Activated CD4-positive, alpha-beta T cell treated with anti-CD3 and anti-CD28 coated beads for 36 hours (primary cell): Measurements from ENCODE around the gene IYD. TPM values are rescaled to one million over a fixed set of nuclear protein-coding genes. Genes with fewer than 3 reads are reported as not detected.

Source experiments
- ATAC-seq: fragments of 200-7000 bp; cut with Tn5 transposase; one replicate; pipeline ENCODE4 v1.10.0; 2021; ENCODE audit warnings: mild to moderate bottlenecking, moderate library complexity
- CTCF ChIA-PET: fragments of 350-600 bp; sonication (Branson Sonifier 250); formaldehyde crosslinking; loops from one replicate; lab custom pipeline; 2021; ENCODE audit warnings: antibody characterized with exemption; lab: Charles Lee
- POLR2A ChIA-PET: fragments of 350-600 bp; sonication (Branson Sonifier 250); formaldehyde crosslinking; loops from one replicate; lab custom pipeline; 2021; ENCODE audit warnings: antibody characterized with exemption, inconsistent platforms; lab: Charles Lee
- DNase-seq: peaks from one replicate; pipeline ENCODE4 v3.0.0-alpha.2; 2020
- H3K27ac Mint-ChIP-seq: one replicate; pipeline ENCODE4 v1.8.0; 2021; ENCODE audit warnings: mixed read lengths
- H3K27me3 Mint-ChIP-seq: one replicate; pipeline ENCODE4 v1.8.0; 2021; ENCODE audit warnings: mixed read lengths
- H3K36me3 Mint-ChIP-seq: one replicate; pipeline ENCODE4 v1.8.0; 2021; ENCODE audit warnings: low read depth, mixed read lengths
- H3K4me1 Mint-ChIP-seq: one replicate; pipeline ENCODE4 v1.8.0; 2021; ENCODE audit warnings: mixed read lengths
- H3K4me3 Mint-ChIP-seq: one replicate; pipeline ENCODE4 v1.8.0; 2021; ENCODE audit warnings: mild to moderate bottlenecking, moderate library complexity, mixed read lengths
- H3K9me3 Mint-ChIP-seq: one replicate; pipeline ENCODE4 v1.8.0; 2021; ENCODE audit warnings: low read depth, mixed read lengths
- intact Hi-C, 2 experiments: fragments of 100-400 bp; cut with DNase I in 1 of 2; cut with micrococcal nuclease in 1 of 2; formaldehyde crosslinking; loops; one replicate each; pipeline versions ENCODE4 v1.14.2 to v1.15.1; 2022 to 2024; cut with DNase I, micrococcal nuclease
- total RNA-seq, 2 experiments: library from RNA; stranded (reverse); gene quantifications; one replicate each; pipeline ENCODE4 v1.2.3, GENCODE V29; 2021

Gene IYD
- total RNA-seq, 2 experiments from 2014 or later: not detected

- no peak overlapping the region for H3K27ac Mint-ChIP-seq
- no peaks in the 10 kb centered on the region for H3K9me3 Mint-ChIP-seq
- no peaks in the 10 kb centered on the region for H3K4me1 Mint-ChIP-seq
- ChIA-PET CTCF (interaction anchor here (0.6 to 0.7 kb wide), 2 partner anchors 18 to 585 kb away, joined by 3 read pairs; no protein-coding TSS in a partner anchor), POLR2A (no interaction called here)
- ATAC-seq (no peak), DNase-seq (no peak)
- H3K36me3 Mint-ChIP-seq: no peaks in the 10 kb centered on the region
- intact Hi-C loops: no loop called here
- no peak overlapping the region for H3K4me3 Mint-ChIP-seq
- H3K27me3 Mint-ChIP-seq: peaks cover 3% of the 10 kb centered on the region
These were observed 84.5 kb downstream of the IYD start for GRCh38 chr6:150453357-150453756.

Other genes with a start within 250 kb of the IYD start
- gene PPP1R14C, start 226.0 kb upstream of the IYD start, total RNA-seq: under 1 TPM in 1 of 2 experiments, not detected in 1; 0.21 TPM
- gene PLEKHG1, start 230.9 kb downstream of the IYD start, total RNA-seq: 10 to 100 TPM in 1 of 2 experiments, 1 to 10 TPM in 1; 8.2 to 11.6 TPM